ENCODE results near the gene GRK6.

- TF ChIP-seq CTCF (IDR thresholded peaks at IDR 0.05) (no peak), ZFX (IDR thresholded peaks at IDR 0.05; ENCODE audit: borderline replicate concordance) (no peak)
Observed at GRCh38 chr5:177403102-177403791, 23.2 kb upstream of the GRK6 start.

Data from 22Rv1 (cell line).